HL-60/S4 treated with phorbol 12-myristate 13-acetate at 8.2 ng/mL for 4 days and 3 days (cell line): Measurements from ENCODE around the gene CDH23.

Experiments
- in situ Hi-C: fragments of 300-500 bp; cut with MboI; formaldehyde crosslinking; loops from 2 replicates; pipeline ENCODE4 v1.15.0; 2022; ENCODE audit warnings: low sequenced_read_pairs

Gene CDH23

DNA sequence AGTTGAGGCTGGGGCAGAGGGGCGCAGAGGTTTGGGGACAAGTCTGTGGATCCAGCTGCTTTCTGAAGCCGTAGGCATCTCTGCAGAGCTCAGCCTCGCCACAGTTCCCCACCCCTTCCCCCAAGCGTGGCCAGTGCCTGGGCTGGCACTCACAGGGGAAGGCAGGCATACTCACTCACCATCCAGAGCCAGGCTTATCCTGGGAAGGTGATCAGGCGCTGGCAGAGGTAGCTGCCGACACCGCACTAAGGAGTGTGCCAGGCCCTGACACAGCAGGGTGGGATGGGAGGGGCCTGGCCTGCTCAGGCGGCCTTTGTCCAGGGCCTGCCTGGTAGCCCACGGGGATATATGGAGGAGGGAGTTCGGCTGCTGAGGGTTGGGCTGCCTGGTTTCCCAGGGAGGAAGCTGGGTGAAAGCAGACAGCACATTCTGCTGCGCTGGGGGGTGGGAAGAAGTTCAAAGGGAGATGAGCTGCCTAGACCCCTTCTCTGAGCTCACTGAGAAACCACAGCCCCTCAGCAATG, 360.7 kb downstream of the CDH23 start:
- in situ Hi-C loops: no loop called here

DNA sequence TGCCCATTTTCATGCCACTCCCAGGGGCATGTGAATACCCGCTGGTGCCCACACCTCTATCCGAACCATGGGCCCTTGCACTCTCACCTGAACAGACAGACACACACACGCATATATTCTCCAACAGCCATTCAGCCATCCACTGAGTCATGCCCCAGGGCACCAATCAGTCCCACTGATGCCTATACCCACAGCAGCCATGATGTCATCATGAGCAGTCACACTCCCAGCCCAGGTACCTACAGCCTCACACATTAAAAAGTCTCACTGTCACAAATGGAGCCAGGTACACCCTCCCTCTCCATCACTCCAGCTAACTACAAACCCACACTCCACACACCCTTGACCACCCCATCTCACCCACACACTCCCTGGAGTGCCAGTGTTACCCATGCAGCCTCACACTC, 364.4 kb downstream of the CDH23 start:
- in situ Hi-C loops: no loop called here

DNA sequence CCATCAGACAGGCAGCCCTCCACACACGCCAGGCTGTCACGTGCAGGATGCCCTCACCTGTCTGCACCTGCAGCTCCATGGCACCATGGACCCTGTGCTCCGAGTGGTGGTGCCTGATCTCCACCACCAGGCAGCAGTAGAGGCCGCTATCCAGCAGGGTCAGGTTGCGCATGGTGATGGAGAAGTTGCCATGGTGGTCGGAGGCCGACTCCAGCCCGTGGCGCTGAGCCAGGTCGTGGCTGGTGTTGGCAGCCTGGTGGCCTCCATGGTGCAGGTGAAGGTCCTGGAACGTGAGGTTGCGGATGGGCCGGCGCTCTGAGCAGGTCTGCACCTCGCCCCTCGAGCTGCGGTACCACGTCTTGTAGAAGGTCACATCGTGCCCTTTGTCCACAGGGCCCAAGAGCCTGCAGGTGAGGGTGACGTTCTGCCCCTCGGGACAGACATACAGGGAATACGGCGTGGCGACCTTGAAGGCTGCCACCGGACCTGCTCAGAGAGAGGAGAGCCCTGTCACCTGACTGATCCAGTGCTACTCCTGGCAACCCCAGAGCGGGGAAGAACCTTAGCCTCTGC, 364.9 kb downstream of the CDH23 start:
- in situ Hi-C loops: no loop called here

DNA sequence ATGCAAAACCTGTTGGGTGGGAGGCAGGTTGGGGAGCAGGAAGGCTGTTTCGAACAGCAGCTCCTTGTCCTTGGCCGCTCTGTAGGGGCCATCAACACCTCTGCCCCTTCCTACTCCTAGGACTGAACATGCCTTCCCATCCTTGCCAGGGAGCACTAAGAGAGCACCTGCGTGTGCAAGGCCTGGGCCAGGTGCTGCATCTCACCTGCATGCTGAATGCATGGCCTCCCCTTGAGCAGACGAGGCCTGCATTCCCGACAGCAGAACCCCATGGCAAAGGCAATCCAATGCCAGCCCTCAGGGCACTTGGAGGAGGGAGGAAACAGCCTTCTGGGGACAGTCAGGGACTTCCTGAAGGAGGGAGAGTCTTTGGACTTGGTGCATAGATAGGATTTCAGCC, 365.6 kb downstream of the CDH23 start:
- in situ Hi-C loops: no loop called here

DNA sequence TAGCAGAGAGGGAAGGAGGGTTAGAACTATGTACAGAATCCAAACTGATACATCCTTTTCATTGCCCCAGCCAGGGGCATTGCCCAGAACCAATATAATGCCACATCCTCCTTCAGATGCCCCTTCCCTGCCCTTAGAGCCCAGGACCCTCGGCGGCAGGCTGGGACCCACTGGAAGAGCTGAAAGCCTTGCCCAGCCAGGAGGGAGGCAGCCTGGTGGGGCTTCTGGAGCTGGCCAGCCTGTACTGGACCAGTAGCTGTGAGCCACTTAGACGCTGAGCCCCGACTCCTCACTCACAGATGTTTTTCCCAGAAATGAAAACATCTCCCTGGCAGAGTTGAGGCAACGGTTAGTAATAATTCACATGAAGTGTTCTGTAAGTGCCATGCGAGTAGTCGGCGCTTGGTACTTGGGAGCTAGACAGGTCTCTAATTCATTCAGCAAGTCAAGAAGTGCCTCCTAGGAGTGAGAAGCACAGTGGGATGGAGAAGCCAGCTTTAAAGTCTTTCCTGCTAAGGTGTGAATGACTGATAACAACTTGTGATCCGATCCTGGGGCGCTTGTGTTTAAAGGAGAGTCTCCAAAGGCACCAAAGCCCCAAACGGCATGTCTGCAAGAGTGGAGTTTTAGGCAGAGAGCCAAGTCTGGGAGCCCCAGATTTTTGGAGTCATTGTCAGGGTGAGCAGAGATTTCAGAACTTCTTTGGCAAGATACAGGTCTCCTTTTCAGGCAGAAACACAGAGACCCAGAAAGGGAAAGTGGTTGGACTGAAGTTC, 366.8 kb downstream of the CDH23 start:
- in situ Hi-C loops: no loop called here

DNA sequence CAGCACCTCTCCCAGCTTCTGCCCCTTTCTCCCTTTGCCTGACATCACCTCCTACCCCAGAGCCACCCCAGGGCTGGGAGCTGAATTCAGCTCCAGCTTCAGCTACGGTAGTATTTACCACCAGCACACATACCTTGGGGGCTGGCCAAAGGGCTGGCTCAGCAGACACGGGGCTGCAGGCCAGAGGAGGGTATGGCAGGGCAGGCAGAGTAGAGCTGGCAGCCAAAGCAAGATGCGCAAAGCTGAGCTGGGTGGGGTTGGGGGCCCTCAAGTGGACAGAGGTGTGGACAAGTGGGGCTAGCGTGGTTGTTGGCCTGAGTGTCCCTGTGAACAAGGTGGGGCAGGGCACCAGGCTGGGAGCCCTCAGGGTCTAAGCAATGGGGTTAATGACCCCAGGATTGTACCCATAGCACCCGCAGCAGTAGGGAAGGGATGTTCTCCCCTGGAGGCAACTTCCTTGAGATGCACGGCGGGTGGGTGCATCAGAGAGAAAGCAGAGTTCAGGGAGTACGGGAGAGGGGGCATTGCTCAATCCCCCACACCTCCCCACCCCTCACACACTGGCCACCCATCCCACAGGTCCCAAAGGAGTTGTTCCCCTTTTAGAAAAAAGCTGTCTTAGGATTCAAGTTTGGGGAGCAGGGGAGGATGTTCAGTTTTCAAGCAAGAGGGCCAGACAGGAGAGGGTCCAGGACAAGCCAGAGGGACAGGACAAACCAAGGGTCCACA, 368.6 kb downstream of the CDH23 start:
- in situ Hi-C loops: no loop called here

DNA sequence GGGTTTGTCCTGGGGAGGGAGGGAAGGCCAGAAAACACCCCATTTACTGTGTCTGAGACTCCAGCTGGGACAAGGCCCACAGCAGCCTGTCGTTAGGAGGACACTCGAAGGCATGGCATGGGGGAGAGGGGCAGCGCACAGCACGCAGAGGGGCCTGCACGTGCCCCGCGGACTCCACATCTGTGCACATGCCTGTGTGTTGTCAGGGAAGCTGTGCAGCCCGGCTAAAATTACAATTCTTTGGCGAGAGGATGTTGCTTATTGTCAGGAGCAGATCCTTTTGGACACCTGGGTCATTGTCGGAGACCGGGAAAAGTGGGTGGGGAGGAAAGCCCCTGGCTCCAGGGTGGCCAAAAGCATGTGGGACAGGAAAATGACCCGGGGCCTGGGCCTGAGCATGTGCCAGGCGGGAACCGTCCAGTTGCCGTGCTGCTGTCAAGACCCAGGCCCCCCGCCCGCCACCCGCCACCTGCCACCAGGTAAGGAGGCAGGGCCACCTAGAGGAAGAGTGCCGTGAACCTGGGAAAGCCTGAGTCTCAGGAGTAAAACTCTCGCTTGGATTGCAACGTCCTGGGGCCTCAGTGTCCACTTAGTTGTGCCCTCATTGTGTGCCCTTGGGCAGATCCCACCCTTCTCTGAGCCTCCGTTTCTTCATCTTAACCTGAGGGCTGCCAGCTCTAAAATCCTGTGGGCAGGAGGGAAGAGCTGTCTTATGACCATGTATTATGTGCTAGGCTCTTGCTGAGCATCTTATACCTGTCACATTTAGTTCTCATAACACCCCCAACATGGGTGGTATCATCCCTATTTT, 369.4 kb downstream of the CDH23 start:
- in situ Hi-C loops: no loop called here

DNA sequence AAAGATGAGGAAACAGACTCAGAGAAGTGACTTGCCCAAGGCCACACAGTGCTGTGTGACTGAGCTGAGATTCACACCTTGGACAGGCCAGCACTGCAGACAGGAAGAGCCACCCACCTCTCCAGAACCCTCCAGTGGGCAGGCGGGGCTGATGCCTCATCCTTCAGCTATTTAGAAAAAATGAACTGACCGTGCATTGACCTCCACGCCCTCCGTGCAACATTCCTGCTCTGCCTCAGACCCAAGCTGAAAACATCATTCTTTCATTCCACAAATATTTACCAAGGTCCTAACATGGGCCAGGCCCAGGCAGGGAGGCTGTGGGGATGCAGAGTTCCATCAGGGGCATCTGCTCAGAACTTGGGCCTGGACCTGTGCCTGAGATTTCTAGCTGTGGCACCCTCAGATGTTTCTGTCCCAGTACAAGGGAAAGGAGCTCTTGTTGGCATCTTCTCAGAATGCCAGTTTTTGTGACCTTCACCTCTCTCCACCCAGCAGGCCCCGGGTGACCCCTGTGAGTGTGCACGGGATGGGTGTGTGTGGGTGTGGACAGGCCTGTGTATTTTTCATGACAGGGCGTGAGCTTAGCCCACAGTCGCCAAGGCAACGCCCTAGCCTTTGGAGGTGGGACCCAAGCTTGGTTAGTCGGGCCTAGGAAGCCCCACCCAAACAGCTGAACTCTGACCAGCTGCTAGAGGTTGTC, 370.1 kb downstream of the CDH23 start:
- in situ Hi-C loops: no loop called here

DNA sequence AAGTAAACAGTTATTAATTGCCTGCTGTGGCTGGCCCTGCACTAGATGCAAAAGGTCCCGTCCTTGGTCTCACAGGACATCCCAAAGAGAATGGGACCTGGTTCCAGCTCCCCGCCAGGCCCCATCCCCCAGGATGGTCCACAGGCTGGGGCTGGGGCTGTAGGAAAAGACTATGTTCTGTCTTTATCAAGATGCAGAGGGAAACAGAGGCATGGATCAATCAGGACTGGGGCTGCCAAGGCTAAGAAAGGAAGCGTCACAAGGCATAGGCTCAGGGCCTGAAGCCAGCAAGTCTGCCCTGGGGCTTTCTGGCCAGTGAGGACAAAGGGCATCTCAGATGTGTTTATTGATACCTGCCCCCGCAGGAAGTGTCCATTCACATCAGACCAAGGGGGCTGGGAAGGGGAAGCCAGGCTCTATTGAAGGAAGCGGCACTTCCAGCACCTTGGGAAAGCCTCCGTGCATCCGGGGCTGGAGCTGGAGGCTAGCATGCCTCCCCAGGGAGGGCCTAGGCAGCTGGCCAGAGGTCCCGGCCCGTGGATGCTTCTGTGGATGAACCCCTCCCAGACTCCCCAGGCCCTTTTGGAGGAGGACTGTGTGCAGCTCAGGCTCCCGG, 370.8 kb downstream of the CDH23 start:
- in situ Hi-C loops: no loop called here

DNA sequence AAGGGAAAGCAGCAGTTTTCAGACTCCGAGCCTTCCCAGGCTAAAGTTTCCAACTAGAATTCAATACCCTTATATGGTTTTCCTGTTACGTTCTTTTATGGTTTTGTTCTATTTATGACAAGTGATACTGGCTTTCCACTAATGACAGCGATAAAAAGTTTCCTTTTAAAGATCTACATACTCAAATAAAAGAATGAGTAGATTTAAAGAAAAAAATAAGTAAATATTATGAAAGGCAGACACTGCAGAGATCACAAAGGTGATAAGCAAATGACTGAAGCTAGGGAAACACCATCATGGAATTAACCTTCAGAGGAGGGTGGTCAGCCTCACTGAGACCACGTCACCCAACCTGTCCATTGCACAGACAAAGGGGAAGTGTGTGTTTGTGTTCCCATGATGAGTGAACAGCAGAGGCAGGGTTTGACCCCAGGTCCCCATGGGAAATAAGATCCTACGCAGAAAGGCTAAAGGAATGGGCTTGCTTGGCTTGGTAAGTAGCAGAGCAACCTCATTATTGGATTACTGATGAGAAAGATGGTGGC, 372.6 kb downstream of the CDH23 start:
- in situ Hi-C loops: no loop called here

DNA sequence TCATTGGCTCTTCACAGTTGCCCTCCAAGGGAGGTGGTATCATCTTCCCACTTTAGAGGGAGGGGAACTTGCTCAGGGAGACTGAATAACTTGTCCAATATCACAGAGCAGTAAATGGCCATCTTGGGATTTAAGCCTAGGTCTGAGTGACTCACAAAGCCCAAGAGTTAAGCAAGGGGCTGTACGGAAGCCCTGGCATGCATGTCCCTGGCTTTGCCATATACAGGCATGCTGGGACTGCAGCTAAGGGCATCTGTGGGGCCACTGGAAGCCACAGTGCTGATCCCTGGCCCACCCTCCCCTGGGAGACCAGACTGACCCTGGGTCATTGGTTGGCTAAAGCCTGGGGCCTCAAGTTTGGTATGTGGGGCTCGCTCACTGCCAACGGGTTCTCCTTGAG, 373.5 kb downstream of the CDH23 start:
- in situ Hi-C loops: no loop called here

DNA sequence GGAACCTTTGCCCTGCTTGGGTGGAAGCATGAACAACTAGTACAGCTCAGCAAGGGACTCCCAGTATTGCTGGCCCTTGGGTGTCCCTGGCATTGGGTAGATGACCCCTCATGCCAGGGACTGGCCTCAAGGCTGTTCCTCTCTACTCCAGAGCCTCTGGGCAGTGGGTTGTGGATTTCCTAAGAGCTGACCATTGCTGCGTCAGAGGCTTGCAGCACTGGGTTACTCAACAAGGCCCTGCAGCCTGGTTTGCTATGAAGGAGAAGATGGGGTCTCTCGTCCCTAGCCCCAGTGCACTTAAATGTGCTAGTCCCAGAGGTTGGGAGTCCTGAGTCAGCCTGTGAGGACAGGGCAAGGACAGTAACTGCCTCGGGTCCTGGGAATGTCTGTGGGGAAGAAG, 374.1 kb downstream of the CDH23 start:
- in situ Hi-C loops: no loop called here

DNA sequence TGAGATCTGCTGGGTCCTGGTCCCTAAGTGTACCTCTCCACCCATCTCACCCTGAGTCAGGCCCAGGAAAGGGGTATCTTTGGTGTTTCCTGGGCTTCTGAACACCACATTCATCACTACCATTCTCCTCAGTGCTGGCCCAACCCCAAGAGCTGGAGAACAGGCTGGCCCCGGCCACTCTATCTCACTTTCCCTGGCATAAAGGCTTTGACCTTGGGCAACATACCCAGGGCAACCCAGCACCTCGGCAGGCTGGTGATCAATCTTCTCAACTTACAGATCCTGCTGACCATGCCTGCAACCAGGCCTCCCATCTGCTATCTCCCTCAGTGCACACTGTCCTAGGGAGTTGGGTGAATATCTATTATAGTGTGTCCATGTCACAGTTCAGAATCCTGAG, 374.5 kb downstream of the CDH23 start:
- in situ Hi-C loops: no loop called here

DNA sequence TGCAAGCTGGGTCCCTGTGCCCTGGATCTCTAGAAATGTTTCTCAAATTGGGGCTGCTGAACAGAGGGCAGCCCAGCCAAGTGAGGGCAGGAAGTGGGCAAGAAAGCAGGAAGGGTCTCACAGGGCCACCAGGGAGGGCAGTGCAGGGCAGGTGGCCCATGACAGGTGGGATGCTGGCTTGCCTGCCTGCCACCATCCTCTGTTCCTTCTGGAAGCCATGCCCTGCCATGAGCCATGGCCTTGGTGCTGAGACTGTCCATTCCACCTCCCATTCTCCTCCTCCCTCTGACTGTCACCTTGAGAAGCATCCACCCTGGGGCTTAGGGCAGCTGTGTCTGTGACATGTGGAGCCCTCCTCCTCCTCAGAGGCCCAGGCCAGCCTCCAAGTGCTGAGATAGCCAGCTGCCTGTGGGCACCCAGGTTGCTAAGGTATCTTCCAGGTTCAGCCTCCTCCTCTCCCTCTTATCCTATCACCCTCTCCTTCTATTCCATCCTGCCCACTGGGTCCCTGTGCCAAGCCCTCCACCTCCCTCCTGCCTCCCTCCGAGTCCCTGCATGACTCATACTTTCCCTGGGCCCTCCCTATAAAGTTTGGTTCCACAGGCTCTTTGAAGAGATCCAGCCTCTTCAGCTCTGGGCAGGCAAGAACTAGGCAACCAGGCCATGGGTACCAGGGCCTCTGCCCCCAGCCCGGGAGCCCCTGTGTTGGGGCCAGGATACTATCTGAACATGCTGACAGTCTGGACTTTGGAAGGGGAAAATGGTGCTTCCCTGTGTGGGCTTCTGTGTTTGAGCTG, 375.3 kb downstream of the CDH23 start:
- in situ Hi-C loops: no loop called here

DNA sequence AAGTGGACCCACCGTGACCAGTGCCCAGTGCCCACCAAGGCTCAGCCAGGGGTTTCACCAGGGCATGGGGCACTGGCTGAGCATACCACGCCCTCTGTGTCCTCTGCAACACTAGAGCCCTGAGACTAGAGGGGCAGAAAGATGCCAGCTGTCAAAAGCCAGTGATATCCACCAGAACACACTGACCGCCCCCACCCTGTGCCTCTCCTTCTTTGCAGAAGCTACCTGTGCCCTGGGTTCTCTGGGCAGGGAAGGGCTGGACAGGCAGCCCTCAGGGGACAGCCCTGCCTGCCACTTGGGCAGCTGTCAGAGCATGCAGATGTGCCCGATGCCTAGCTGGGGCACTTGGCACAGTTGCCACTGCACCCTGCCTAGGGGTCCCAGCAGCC, 376.1 kb downstream of the CDH23 start:
- in situ Hi-C loops: no loop called here

DNA sequence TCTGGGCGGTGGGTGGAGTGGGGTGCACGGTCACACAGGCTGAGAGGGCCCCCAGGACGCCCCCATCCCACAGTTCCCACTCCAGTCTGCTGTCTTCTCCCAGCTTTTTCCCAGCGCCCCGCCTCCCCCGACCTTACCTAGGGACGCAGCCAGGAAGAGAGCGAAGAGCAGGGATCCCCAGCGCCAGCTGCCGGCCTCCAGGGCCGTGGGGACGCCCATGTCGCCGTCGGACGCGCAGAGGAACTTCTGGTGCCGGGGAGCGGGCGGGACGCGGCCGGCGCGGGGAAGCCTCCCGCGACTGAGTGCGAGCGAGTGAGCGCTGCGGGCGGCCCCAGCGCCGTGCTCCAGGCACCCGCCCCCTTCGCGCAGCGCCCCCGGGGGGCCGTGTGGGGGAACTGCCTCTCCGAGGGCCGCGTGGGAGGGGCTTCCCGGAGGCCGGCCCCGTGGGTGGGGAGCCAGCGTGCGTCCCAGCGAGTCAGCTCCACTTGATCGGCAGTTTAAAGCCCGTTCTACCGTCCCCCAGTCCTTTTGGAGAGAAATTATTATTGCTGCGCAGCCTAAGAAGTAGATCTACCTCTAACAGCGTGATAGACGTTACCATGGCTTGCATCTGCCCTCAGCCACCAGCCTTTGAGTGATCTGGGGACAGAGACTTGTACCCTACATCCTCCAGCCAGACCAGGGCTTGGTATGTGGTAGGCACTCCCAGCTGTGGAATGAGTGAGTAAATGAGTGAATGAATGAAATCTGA, 376.7 kb downstream of the CDH23 start, which contains the start of gene VSIR:
Gene VSIR, minus strand, starts transcription at position 300 of the 751 bp plus-strand sequence. Its CDS starts 81 bp downstream, at position 219.
- in situ Hi-C loops: no loop called here

DNA sequence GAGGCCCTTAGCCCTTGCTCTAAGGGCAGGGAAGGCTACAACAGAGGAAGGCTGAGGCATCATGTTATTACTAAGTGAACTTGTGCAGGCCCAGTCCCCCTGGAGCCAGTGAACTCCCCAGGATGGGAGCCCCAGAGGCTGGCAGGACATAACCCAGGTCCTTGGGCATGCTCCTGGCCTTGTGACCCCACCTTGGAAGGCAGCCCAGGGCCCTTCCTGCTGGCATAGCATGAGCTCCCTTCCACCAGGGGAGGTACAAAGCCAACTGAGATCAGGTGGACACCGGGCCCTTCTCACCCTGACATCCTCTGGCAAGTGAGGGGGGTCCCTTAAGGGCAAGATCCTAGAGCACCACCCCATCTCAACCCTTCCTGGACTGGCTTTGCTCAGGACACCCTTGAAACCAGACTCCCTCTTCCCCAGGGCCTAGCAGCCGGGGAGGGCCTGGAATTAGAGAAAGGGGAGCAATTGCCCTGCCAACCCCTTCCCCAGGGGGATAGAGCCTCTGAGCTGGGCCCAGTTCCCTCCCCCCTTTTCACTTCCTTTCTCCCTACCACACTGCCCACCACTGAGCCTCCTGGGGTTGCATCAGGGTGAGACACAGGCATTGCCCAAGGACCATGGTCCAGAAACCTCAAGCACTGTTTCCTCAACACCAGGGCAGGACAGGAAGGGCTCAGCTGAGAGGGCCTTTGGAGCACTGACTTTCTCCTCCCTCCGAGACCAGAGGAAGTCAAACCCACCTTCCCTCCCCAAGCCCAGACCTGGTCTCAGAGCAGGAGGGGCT, 378.4 kb downstream of the CDH23 start:
- in situ Hi-C loops: no loop called here
